ENCODE measurements around the gene ZNF396. TPM values are rescaled to one million over a fixed set of nuclear protein-coding genes. Genes with fewer than 3 reads are reported as not detected.

ZNF396 gene
- total RNA-seq, 1 donor from 2014 or later, result 2.2 TPM

DNA sequence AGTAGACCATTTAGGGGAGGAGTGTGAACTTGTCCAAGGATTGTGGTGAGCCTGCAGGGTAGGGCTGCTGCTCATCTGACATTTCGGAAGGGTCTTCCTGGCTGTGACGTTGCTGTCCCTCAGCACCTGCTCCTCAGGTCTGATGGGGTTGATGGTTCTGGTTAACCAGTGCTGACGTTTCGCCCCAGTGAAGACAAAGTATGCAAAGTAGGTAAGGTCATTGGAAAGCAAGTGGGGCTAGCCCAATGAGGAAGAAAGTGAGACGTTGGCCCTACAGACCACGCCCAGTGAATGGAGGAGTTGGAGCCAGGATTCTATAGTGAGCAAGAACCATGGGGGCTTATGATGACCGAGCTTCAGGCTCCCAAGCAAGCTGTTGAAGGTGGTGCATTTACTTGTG is 33.4 kb upstream of the ZNF396 start:
- TF ChIP-seq EZH2 (IDR thresholded peaks at IDR 0.05), result no peak
- TF ChIP-seq, protein P1, sequence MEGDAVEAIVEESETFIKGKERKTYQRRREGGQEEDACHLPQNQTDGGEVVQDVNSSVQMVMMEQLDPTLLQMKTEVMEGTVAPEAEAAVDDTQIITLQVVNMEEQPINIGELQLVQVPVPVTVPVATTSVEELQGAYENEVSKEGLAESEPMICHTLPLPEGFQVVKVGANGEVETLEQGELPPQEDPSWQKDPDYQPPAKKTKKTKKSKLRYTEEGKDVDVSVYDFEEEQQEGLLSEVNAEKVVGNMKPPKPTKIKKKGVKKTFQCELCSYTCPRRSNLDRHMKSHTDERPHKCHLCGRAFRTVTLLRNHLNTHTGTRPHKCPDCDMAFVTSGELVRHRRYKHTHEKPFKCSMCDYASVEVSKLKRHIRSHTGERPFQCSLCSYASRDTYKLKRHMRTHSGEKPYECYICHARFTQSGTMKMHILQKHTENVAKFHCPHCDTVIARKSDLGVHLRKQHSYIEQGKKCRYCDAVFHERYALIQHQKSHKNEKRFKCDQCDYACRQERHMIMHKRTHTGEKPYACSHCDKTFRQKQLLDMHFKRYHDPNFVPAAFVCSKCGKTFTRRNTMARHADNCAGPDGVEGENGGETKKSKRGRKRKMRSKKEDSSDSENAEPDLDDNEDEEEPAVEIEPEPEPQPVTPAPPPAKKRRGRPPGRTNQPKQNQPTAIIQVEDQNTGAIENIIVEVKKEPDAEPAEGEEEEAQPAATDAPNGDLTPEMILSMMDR (IDR thresholded peaks at IDR 0.05), result no peak
- TF ChIP-seq EZH2phosphoT487 (IDR thresholded peaks at IDR 0.05), result no peak
- H3K4me1 ChIP-seq, result no peaks in the 10 kb centered on the region
- H3K27me3 Mint-ChIP-seq (ENCODE audit: insufficient read depth, low read depth), result peaks cover 2% of the 10 kb centered on the region
- DNase-seq (ENCODE audit: low spot score), result no peak
- no peaks in the 10 kb centered on the region for H4K20me1 ChIP-seq (ENCODE audit: low read depth)
- H2AFZ ChIP-seq (replicated peaks), result no peak overlapping the region
- peaks cover 6% of the 10 kb centered on the region for H3K4me1 Mint-ChIP-seq
- H3K27me3 ChIP-seq, result no peaks in the 10 kb centered on the region
- H3K36me3 Mint-ChIP-seq, result no peaks in the 10 kb centered on the region
- no peak overlapping the region for H3K9ac ChIP-seq
- H3K9me3 Mint-ChIP-seq, result no peaks in the 10 kb centered on the region
- no peak overlapping the region for H3K27ac ChIP-seq
- no peak overlapping the region for H3K4me3 Mint-ChIP-seq
- no peaks in the 10 kb centered on the region for H3K79me2 ChIP-seq (ENCODE audit: low read depth)
- no peak overlapping the region for H3K27ac Mint-ChIP-seq
- no peaks in the 10 kb centered on the region for H3K9me3 ChIP-seq (ENCODE audit: low read depth)
- H3K4me2 ChIP-seq, result no peak overlapping the region
- no peak overlapping the region for H3K4me3 ChIP-seq
- no peaks in the 10 kb centered on the region for H3K36me3 ChIP-seq
- H3F3A ChIP-seq (ENCODE audit: low read depth), result no peaks in the 10 kb centered on the region

DNA sequence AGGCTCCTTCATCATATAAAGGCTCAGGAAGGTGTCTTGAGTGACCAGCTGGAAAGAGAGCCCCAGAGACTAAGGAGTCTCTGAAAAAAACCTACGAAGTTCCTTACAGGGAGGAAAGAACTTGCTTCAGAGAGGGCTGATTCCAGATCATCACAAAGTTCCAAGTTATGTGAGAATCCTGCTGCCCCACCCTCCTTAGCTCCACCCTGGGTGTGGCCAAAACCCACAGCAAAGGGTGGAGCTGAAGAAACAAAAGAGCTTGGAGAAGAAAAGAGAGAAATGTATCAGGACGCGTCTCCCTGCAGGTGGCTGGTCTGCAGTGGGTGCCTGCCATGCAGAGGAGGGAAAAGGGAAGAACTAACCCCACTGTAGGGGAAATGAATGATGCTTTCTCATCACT is 32.8 kb upstream of the ZNF396 start:
- H3K27ac Mint-ChIP-seq, result no peak overlapping the region

DNA sequence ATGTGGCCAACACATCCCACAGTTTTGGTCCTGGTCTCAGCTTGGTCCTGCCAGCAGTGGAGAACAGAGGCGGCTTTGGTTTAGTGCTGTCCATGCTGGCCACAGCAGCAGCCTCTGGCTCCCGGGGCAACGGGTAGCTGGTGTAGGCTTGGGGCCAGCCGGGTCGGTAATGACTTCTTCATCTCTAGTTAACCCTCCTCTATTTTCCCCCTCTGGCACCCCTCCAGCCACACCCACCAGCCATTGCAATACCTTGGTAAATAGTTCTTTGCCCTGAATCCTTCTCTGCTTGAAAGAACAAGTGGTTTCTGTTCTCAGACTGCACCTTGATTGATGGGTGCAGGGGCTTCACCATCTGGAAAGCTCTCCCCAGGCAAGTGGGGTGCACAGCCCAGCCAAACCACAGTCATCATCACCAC is 31.7 kb upstream of the ZNF396 start:
- H3K9me3 Mint-ChIP-seq, result no peaks in the 10 kb centered on the region
- no peaks in the 10 kb centered on the region for H3K79me2 ChIP-seq (ENCODE audit: low read depth)
- no peaks in the 10 kb centered on the region for H3F3A ChIP-seq (ENCODE audit: low read depth)
- no peaks in the 10 kb centered on the region for H4K20me1 ChIP-seq (ENCODE audit: low read depth)
- H3K36me3 Mint-ChIP-seq, result no peaks in the 10 kb centered on the region
- H3K27me3 ChIP-seq, result no peaks in the 10 kb centered on the region
- no peaks in the 10 kb centered on the region for H3K4me1 ChIP-seq
- H3K27ac ChIP-seq, result no peak overlapping the region
- peaks cover 2% of the 10 kb centered on the region for H3K27me3 Mint-ChIP-seq (ENCODE audit: insufficient read depth, low read depth)
- H3K36me3 ChIP-seq, result no peaks in the 10 kb centered on the region
- H3K4me3 ChIP-seq, result no peak overlapping the region
- H3K4me1 Mint-ChIP-seq, result peaks cover 6% of the 10 kb centered on the region
- no peak overlapping the region for H3K4me2 ChIP-seq
- H2AFZ ChIP-seq (replicated peaks), result no peak overlapping the region
- H3K27ac Mint-ChIP-seq, result no peak overlapping the region
- DNase-seq (ENCODE audit: low spot score), result no peak
- H3K9ac ChIP-seq, result no peak overlapping the region
- no peak overlapping the region for H3K4me3 Mint-ChIP-seq
- TF ChIP-seq, protein P1 (IDR thresholded peaks at IDR 0.05), result no peak
- no peak for TF ChIP-seq EZH2 (IDR thresholded peaks at IDR 0.05)
- no peak for TF ChIP-seq EZH2phosphoT487 (IDR thresholded peaks at IDR 0.05)
- H3K9me3 ChIP-seq (ENCODE audit: low read depth), result no peaks in the 10 kb centered on the region

More for the DNA sequence above, 32.8 kb upstream of the ZNF396 start:
- Histone ChIP-seq H3K36me3 (no peaks in the 10 kb centered on the region), H3F3A (ENCODE audit: low read depth) (no peaks in the 10 kb centered on the region), H3K9ac (no peak overlapping the region), H3K27me3 (no peaks in the 10 kb centered on the region), H4K20me1 (ENCODE audit: low read depth) (no peaks in the 10 kb centered on the region), H3K27ac (no peak overlapping the region), H3K4me1 (no peaks in the 10 kb centered on the region), H2AFZ (replicated peaks) (no peak overlapping the region), H3K4me3 (no peak overlapping the region), H3K9me3 (ENCODE audit: low read depth) (no peaks in the 10 kb centered on the region), H3K79me2 (ENCODE audit: low read depth) (no peaks in the 10 kb centered on the region), H3K4me2 (no peak overlapping the region)
- Mint-ChIP-seq H3K36me3 (no peaks in the 10 kb centered on the region), H3K9me3 (no peaks in the 10 kb centered on the region), H3K4me1 (peaks cover 6% of the 10 kb centered on the region), H3K4me3 (no peak overlapping the region), H3K27me3 (ENCODE audit: insufficient read depth, low read depth) (peaks cover 2% of the 10 kb centered on the region)
- no peak for DNase-seq (ENCODE audit: low spot score)
- TF ChIP-seq EZH2phosphoT487 (IDR thresholded peaks at IDR 0.05) (no peak), EZH2 (IDR thresholded peaks at IDR 0.05) (no peak)
- TF ChIP-seq, protein P1 (IDR thresholded peaks at IDR 0.05), result no peak

Data from neural progenitor cell (in vitro differentiated cells).